ENCODE data around the gene IFT25.

The IFT25 gene

GRCh38 chr1:53902235-53903138 is 43.0 kb downstream of the IFT25 start:
- TF ChIP-seq, protein P1, sequence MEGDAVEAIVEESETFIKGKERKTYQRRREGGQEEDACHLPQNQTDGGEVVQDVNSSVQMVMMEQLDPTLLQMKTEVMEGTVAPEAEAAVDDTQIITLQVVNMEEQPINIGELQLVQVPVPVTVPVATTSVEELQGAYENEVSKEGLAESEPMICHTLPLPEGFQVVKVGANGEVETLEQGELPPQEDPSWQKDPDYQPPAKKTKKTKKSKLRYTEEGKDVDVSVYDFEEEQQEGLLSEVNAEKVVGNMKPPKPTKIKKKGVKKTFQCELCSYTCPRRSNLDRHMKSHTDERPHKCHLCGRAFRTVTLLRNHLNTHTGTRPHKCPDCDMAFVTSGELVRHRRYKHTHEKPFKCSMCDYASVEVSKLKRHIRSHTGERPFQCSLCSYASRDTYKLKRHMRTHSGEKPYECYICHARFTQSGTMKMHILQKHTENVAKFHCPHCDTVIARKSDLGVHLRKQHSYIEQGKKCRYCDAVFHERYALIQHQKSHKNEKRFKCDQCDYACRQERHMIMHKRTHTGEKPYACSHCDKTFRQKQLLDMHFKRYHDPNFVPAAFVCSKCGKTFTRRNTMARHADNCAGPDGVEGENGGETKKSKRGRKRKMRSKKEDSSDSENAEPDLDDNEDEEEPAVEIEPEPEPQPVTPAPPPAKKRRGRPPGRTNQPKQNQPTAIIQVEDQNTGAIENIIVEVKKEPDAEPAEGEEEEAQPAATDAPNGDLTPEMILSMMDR (IDR thresholded peaks at IDR 0.05) = no peak
- peaks cover 15% of the 10 kb centered on the region for H3K4me1 Mint-ChIP-seq
- H3K27ac Mint-ChIP-seq = no peak overlapping the region
- H3K36me3 Mint-ChIP-seq (ENCODE audit: low read depth) = no peaks in the 10 kb centered on the region
- peaks cover 3% of the 10 kb centered on the region for H3K27me3 Mint-ChIP-seq (ENCODE audit: low read depth, poor library complexity)
- H3K9me3 Mint-ChIP-seq = no peaks in the 10 kb centered on the region
- DNase-seq = no peak
- no peak overlapping the region for H3K4me3 Mint-ChIP-seq

DNA sequence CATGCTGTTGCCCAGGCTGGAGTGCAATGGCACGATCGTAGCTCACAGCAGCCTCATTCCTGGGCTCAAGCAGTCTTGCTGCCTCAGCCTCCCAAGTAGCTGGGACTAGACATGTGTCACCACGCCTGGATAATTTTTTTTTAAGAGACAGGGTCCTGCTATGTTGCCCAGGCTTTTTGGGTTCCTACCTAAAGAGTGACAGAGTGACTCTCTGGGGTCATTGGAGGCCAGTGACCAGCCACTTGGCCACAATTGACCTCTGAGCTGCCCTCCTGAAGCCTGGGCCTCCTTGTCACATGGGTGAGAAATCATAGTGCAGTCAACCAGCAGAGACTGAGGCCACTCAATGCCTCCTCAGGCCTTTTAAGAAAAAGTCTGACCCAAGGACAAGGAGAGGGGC is 45.8 kb downstream of the IFT25 start:
- TF ChIP-seq, protein P1 (IDR thresholded peaks at IDR 0.05) = no peak
- no peaks in the 10 kb centered on the region for H3K36me3 Mint-ChIP-seq (ENCODE audit: low read depth)
- peaks cover 12% of the 10 kb centered on the region for H3K27me3 Mint-ChIP-seq (ENCODE audit: low read depth, poor library complexity)
- no peak for DNase-seq
- H3K9me3 Mint-ChIP-seq = no peaks in the 10 kb centered on the region
- H3K27ac Mint-ChIP-seq = no peak overlapping the region
- H3K4me3 Mint-ChIP-seq = no peak overlapping the region
- peaks cover 38% of the 10 kb centered on the region for H3K4me1 Mint-ChIP-seq

- no peak for DNase-seq
- Mint-ChIP-seq H3K4me3 (no peak overlapping the region), H3K36me3 (ENCODE audit: low read depth) (no peaks in the 10 kb centered on the region), H3K27me3 (ENCODE audit: low read depth, poor library complexity) (peaks cover 15% of the 10 kb centered on the region), H3K4me1 (peaks cover 43% of the 10 kb centered on the region), H3K27ac (peak overlapping the region; percentile 50), H3K9me3 (no peaks in the 10 kb centered on the region)
- TF ChIP-seq, protein P1 (IDR thresholded peaks at IDR 0.05) = no peak
Measured at GRCh38 chr1:53899206-53899628, 46.3 kb downstream of the IFT25 start.

GRCh38 chr1:53896635-53897229 is 48.8 kb downstream of the IFT25 start:
- Mint-ChIP-seq H3K27me3 (ENCODE audit: low read depth, poor library complexity) (peaks cover 15% of the 10 kb centered on the region), H3K4me1 (peaks cover 62% of the 10 kb centered on the region), H3K9me3 (no peaks in the 10 kb centered on the region), H3K4me3 (no peak overlapping the region), H3K27ac (no peak overlapping the region), H3K36me3 (ENCODE audit: low read depth) (no peaks in the 10 kb centered on the region)
- TF ChIP-seq, protein P1 (IDR thresholded peaks at IDR 0.05) = no peak
- DNase-seq = no peak

DNA sequence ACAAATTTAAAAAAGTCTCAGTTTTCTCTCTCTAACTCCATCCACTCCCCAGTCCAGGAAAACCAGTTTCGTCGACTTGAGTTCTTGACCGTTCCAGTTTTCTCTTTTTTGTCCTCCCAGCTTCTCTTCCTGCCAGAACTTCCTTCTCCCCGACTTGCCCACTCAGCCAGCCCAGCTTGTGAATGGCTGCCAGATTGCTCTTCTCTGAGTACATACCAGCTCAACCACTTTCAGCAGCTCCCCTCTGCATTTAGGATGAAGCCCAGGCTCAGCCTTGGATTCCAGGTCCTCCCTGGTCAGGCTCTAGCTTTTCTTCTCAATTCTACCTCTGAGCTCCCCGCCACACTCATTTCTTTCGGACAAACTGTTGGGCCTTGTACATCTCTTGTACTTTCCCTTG is 50.1 kb downstream of the IFT25 start:
- Mint-ChIP-seq H3K9me3 (no peaks in the 10 kb centered on the region), H3K4me1 (peaks cover 64% of the 10 kb centered on the region), H3K27me3 (ENCODE audit: low read depth, poor library complexity) (peaks cover 12% of the 10 kb centered on the region), H3K4me3 (no peak overlapping the region), H3K36me3 (ENCODE audit: low read depth) (no peaks in the 10 kb centered on the region), H3K27ac (peak overlapping the region; percentile 44)
- no peak for DNase-seq
- TF ChIP-seq, protein P1 (IDR thresholded peaks at IDR 0.05) = no peak
